ENCODE results near the gene FBN1.

Gene FBN1

GRCh38 chr15:48578965-48579364 is 66.5 kb downstream of the FBN1 start:
- no peak for DNase-seq

DNA sequence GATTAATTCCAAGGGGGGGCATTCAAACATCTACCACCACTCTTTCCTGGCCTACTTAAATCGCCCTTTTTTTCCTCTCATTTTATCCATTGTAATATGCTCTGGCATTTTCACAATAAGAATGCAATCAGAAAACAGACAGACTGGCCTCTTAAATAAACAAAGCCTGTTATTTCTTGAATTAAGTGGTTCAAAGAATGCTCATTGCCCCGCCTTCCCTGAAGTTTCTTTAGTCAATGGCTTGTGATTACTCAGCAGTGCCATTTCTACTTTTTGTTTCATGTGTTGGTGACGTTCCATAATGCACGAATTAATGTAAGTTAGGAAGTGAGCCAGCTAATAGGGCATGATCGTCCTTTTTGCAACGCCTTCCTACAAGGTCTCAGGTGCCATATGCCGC is 68.0 kb downstream of the FBN1 start:
- no peak for DNase-seq

GRCh38 chr15:48574187-48574586 is 71.3 kb downstream of the FBN1 start:
- no peak for DNase-seq

GRCh38 chr15:48573780-48574179 is 71.7 kb downstream of the FBN1 start:
- DNase-seq, result no peak

GRCh38 chr15:48572823-48573222 is 72.7 kb downstream of the FBN1 start:
- DNase-seq, result no peak

DNA sequence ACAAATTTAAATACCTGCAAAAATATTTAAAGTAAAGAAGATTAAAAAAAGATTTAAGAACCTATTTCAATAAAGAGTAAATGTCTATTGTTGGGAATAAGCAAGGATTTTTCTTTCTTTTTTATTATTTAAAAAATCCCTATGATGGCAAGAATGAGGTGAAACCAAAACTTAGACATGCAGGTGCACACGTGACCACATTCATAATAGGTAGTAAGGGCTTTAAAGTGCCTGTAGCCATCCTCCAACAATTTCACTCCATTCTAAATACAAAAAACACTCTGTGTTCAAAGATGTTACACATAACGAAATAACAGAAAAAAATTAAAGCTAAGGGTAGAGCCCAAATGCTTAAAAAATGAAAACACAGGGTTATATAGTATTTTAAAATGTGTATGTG is 74.0 kb downstream of the FBN1 start:
- no peak for DNase-seq

DNA sequence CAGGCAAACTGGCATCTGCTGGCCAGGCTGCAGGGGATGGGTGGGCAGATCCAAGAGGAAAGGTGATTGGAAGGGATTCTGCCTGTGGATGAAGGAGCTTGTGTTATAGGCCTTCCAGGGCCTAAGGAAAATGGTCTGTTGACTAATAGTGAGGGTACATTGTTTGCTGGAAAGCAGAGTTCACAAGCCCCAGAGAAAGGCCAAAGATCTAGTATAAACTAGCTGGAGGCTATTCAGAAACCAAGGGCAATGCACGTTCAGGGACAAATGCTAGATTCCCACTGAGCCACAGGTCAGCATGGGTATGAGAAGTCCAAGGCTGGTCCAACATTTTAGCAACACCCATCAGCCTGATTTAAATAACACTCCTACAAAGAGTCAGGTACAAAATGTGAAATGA is 74.7 kb downstream of the FBN1 start:
- no peak for DNase-seq

DNA sequence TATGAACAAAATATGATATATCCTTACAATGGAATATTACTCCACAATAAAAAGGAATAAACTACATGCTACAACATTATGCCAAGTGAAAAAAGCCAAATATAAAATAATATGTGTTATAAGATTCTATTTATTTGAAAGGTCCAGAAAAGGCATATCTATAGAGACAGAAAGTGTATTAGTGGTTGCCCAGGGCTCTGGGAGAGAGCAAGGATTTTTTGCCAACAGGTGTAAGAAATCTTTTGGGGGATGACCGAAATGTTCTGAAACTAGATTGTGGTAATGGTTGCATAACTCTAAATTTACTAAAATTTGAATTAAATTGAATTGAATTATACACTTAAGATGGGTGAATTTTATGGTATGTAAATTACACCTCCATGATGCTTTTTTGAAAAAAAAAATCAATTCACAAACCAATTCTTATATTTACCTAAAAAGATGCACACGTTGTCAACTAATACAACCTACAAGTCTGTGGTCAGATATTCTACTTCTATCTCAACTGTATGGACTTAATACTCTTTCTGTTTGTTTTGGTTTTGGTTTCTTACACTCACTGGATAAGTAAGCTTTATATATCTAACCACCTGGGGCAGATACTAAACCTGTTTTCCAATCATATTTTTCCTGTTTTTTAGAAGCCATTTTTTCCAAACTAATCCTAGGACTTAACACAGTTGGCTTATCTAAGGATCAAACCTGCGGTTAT is 75.8 kb downstream of the FBN1 start:
- no peak for DNase-seq

DNA sequence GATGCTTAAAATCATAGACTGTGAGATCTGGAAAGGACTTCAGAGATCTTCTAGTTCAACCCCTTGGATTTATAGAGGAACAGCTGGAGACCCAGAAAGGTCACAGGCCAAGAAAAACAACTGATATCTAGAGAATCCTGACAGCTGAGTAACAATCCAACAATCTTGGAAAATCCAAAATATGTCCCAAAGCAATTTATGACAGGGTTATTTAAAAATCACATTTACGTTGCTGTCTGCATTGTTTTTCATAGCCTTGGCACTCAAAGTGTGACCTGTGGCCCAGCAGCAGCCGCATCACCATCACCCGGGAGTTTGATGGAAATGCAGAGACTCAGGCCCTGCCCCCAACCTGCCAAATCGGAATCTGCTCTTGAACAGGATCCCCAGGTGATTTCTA is 78.8 kb downstream of the FBN1 start:
- DNase-seq, result no peak

- DNase-seq, result no peak
Observed at GRCh38 chr15:48565560-48566482, 79.7 kb downstream of the FBN1 start.

GRCh38 chr15:48564690-48565089 is 80.8 kb downstream of the FBN1 start:
- no peak for DNase-seq

- no peak for DNase-seq
Observed at GRCh38 chr15:48563934-48564333, 81.6 kb downstream of the FBN1 start.

GRCh38 chr15:48560321-48561051 is 85.0 kb downstream of the FBN1 start:
- DNase-seq, result no peak

DNA sequence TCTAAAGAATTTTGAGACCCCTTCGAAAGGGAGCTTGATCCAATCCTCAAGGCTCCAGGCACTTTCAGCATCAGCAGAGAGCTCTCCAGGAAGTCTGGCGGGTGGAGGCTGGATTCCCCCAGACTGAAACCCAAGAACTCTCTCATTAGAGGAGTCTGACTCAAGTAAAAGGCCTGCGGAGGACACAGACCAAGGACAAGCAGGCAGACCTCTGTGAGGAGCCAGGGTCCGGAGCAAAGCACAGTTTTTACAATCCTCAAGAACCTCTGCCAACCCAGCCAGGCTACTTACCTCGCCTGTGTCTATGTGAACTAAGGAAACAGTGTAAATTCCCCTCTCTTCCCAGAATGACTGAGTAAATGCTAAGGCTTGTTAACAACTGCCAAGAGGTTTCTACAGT is 86.2 kb downstream of the FBN1 start:
- DNase-seq, result no peak

DNA sequence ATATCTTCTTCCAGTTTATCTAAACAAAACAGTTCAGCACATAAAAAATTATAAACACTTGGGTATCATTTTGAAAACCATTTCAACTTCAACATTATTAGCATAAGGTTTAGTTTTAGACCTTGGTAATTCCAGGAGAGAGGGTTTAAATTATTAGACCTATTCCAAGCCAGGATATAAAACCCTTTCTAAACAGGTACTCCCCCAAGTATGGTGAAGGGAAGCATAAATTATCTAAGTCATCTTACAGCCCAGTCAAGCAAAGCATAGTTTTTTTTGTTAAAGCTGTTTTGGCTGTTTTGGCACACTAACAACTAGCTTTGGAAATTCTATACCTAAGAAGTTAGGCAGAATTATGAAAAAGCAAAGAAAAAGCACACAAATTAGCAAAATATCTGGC is 87.3 kb downstream of the FBN1 start:
- no peak for DNase-seq

GRCh38 chr15:48557335-48557734 is 88.2 kb downstream of the FBN1 start:
- no peak for DNase-seq

- no peak for DNase-seq
Observed at GRCh38 chr15:48556159-48556897, 89.2 kb downstream of the FBN1 start.

DNA sequence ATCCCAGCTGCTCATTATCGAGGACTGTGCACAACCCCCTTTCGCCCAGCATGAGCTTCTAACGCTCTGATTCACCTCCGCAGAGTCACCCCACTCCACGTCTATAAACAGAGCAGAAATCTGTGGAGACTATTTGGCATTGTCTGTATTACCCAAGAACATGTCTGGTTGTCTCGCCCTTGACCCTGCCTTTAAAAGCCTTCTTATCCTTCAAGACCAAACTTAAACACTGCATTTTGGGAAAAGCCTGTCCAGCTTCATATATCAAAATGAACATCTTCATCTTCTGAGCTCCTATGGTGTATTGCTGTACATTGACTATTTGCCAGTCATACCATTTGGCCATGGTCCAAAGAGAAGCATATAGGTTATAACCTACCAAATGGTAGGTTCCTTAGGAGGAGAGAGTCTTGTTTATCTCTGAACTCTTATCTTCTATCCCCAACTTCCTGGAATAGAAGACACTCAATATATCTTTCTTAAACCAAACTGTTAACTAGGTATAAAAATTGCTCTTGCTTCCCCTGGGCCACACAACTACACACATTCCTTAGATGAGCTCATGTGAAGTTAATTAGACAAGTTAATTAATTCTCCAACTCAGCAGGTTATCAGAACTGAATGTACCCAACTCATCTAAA is 90.1 kb downstream of the FBN1 start:
- no peak for DNase-seq

GRCh38 chr15:48554112-48554511 is 91.4 kb downstream of the FBN1 start:
- no peak for DNase-seq

- DNase-seq, result no peak
Observed at GRCh38 chr15:48553559-48553958, 92.0 kb downstream of the FBN1 start.

DNA sequence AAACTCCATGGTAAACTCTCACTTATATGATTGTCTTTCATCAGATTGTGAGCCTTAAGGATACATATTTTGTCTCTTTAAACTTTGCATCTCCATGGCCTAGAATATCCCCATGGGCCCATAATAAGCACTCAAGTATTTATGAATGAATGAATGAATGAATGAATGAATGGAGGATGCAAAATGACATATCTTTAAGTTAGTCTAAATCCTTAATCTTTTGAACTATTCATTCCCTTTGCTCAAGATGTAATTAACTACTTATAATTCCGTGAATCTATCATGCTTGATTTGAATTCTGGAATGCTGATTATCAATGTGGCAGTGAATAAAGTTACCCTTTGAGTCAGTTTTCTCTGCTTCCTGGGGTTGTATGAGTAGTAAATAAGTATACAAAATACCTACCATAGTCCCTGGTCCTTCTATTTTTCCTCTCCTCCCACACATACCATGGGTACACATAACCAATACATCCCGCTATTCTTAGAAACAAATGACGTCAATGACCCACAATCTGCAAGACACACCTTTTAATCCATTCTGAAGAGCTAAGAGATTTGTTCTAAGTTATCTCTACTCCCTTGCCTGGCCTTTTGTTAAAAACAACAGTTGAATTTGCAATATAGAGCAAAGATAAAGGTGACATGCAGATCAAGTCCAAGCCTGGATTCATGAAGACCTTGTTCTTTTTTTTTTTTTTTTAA is 94.5 kb downstream of the FBN1 start:
- DNase-seq, result no peak

GRCh38 chr15:48548455-48548854 is 97.1 kb downstream of the FBN1 start:
- no peak for DNase-seq
